HG03139 (cell line): ENCODE results near the gene TEKT2.

Source experiments
- ATAC-seq: cut with Tn5 transposase; IDR thresholded peaks from one replicate; pipeline ENCODE4 v1.9.1; 2021; ENCODE audit not compliant: unreplicated experiment

TEKT2 gene

GRCh38 chr1:36101546-36101945, 17.7 kb downstream of the TEKT2 start:
- ATAC-seq: no peak

- ATAC-seq: no peak
These were observed 22.4 kb downstream of the TEKT2 start for GRCh38 chr1:36106269-36106668.

GRCh38 chr1:36107394-36107793, 23.5 kb downstream of the TEKT2 start:
- ATAC-seq: no peak

GRCh38 chr1:36108314-36108713, 24.4 kb downstream of the TEKT2 start:
- no peak for ATAC-seq

- ATAC-seq: no peak
These were observed 25.3 kb downstream of the TEKT2 start for GRCh38 chr1:36109041-36109679.

GRCh38 chr1:36111151-36111550, 27.3 kb downstream of the TEKT2 start:
- no peak for ATAC-seq

- ATAC-seq: no peak
These were observed 28.9 kb downstream of the TEKT2 start for GRCh38 chr1:36112823-36113222.

- ATAC-seq: no peak
These were observed 30.5 kb downstream of the TEKT2 start for GRCh38 chr1:36114371-36114770.

- ATAC-seq: no peak
These were observed 31.3 kb downstream of the TEKT2 start for GRCh38 chr1:36115200-36115669.

- no peak for ATAC-seq
These were observed 32.0 kb downstream of the TEKT2 start for GRCh38 chr1:36115931-36116330.

GRCh38 chr1:36116901-36117300, 33.0 kb downstream of the TEKT2 start:
- no peak for ATAC-seq

GRCh38 chr1:36118447-36119204, 34.7 kb downstream of the TEKT2 start:
- no peak for ATAC-seq

GRCh38 chr1:36119456-36119855, 35.6 kb downstream of the TEKT2 start:
- no peak for ATAC-seq

GRCh38 chr1:36122062-36123030, 38.5 kb downstream of the TEKT2 start:
- ATAC-seq: no peak

GRCh38 chr1:36123356-36123755, 39.5 kb downstream of the TEKT2 start:
- no peak for ATAC-seq

GRCh38 chr1:36124404-36125128, 40.7 kb downstream of the TEKT2 start:
- ATAC-seq: no peak

- ATAC-seq: no peak
These were observed 41.5 kb downstream of the TEKT2 start, which contains the start of gene COL8A2 for GRCh38 chr1:36125129-36125991. Gene COL8A2 (minus strand): TSS chr1:36125222. CDS start chr1:36100242, 24,980 bp downstream.

- no peak for ATAC-seq
These were observed 42.3 kb downstream of the TEKT2 start for GRCh38 chr1:36126005-36126716.
